A549 (cell line): ENCODE results near the gene BBS10. TPM values are rescaled to one million over a fixed set of nuclear protein-coding genes. Genes with fewer than 3 reads are reported as not detected.

ENCODE experiments used
- ATAC-seq, 2 experiments: fragments of 200-7000 bp in 1 of 2; fragments of >200 bp in 1 of 2; cut with Nextera tagmentation in 1 of 2; cut with Tn5 transposase in 1 of 2; 3 replicates each; pipeline versions ENCODE4 v1.8.0 to v1.9.1; 2018 to 2020; ENCODE audit warnings: mild to moderate bottlenecking in 1 of 2, moderate library complexity in 1 of 2
- CTCF ChIA-PET: fragments of 300-600 bp; sonication (Branson Sonifier 250); formaldehyde crosslinking; extraction: SDS; loops from one replicate; lab custom pipeline; 2021; ENCODE audit warnings: antibody characterized with exemption, inconsistent platforms; lab: Yijun Ruan, JAX
- POLR2A ChIA-PET: fragments of 350-600 bp; formaldehyde crosslinking; extraction: SDS; loops from one replicate; lab custom pipeline; 2021; ENCODE audit warnings: antibody characterized with exemption, inconsistent platforms; lab: Yijun Ruan, JAX
- DNase-seq, 2 experiments: peaks; one replicate each; pipeline versions ENCODE4 v3.0.0 to v3.0.0-alpha.2; 2011 to 2016; ENCODE audit warnings: low read depth in 1 of 2, low spot score in 1 of 2
- FAIRE-seq: peaks from 2 replicates; lab custom pipeline; 2011; peaks lifted over from hg19 to GRCh38; lab: Jason Lieb, UNC
- H3K27ac ChIP-seq, 2 experiments: fragments of >200 bp; sonication (Bioruptor Twin); formaldehyde crosslinking; 3 replicates each; pipeline ENCODE4 v1.5.1; 2016 to 2017
- H3K4me1 ChIP-seq: fragments of >200 bp; sonication (Bioruptor Twin); formaldehyde crosslinking; 3 replicates; pipeline ENCODE4 v1.6.1; 2016
- H3K4me2 ChIP-seq: fragments of >200 bp; sonication (Bioruptor Twin); formaldehyde crosslinking; 3 replicates; pipeline ENCODE4 v1.6.1; 2016
- H3K4me3 ChIP-seq: fragments of >200 bp; sonication (Bioruptor Twin); formaldehyde crosslinking; 3 replicates; pipeline ENCODE4 v1.5.1; 2016
- H3K9me3 ChIP-seq: fragments of >200 bp; sonication (Bioruptor Twin); formaldehyde crosslinking; 3 replicates; pipeline ENCODE4 v1.6.1; 2016
- ATOH8 ChIP-seq: fragments of 250-450 bp; sonication (Bioruptor Pico); IDR thresholded peaks from 2 replicates; pipeline ENCODE4 v1.5.0; 2020; ENCODE audit warnings: low read depth, mild to moderate bottlenecking, moderate library complexity
- CBX2 ChIP-seq: fragments of 200-600 bp; sonication (generic); IDR thresholded peaks from 2 replicates; pipeline ENCODE4 v1.6.1; 2016; ENCODE audit warnings: low read depth, mild to moderate bottlenecking, borderline replicate concordance
- CBX8 ChIP-seq: fragments of 200-600 bp; sonication (generic); IDR thresholded peaks from 2 replicates; pipeline ENCODE4 v1.6.1; 2016
- CHD4 ChIP-seq: fragments of 200-600 bp; sonication (generic); IDR thresholded peaks from 2 replicates; pipeline ENCODE4 v1.6.1; 2016; ENCODE audit warnings: antibody characterized with exemption, mild to moderate bottlenecking, borderline replicate concordance
- CTCF ChIP-seq: fragments of >200 bp; sonication (Bioruptor Twin); formaldehyde crosslinking; IDR thresholded peaks from 3 replicates; pipeline ENCODE4 v1.5.1; 2016
- E2F6 ChIP-seq: IDR thresholded peaks from 2 replicates; pipeline ENCODE4 v1.6.1; 2012; ENCODE audit warnings: low read depth, borderline replicate concordance
- EHF ChIP-seq: fragments of 250-450 bp; sonication (Bioruptor Pico); IDR thresholded peaks from 2 replicates; pipeline ENCODE4 v1.5.0; 2020; ENCODE audit warnings: mild to moderate bottlenecking
- ELK1 ChIP-seq: fragments of 150-350 bp; IDR thresholded peaks from 2 replicates; pipeline ENCODE4 v1.6.1; 2014; ENCODE audit warnings: low read depth, mild to moderate bottlenecking, low read length
- HDAC2 ChIP-seq: fragments of 200-600 bp; sonication (generic); IDR thresholded peaks from 2 replicates; pipeline ENCODE4 v1.6.1; 2016
- HES2 ChIP-seq: fragments of >200 bp; sonication (Bioruptor Twin); formaldehyde crosslinking; IDR thresholded peaks from 2 replicates; pipeline ENCODE4 v1.6.1; 2016
- HEYL ChIP-seq: fragments of 250-450 bp; sonication (Bioruptor Pico); IDR thresholded peaks from 2 replicates; pipeline ENCODE4 v1.8.0; 2021; ENCODE audit warnings: mild to moderate bottlenecking, moderate library complexity
- HMGXB4 ChIP-seq: fragments of 250-450 bp; sonication (Bioruptor Pico); IDR thresholded peaks from 2 replicates; pipeline ENCODE4 v1.5.0; 2021; ENCODE audit warnings: mild to moderate bottlenecking, moderate library complexity, borderline replicate concordance
- JUNB ChIP-seq: fragments of >200 bp; sonication (Bioruptor Twin); formaldehyde crosslinking; IDR thresholded peaks from 2 replicates; pipeline ENCODE4 v1.6.1; 2016
- KDM5A ChIP-seq: fragments of 200-600 bp; sonication (generic); IDR thresholded peaks from 2 replicates; pipeline ENCODE4 v1.6.1; 2016; ENCODE audit warnings: antibody characterized with exemption, mild to moderate bottlenecking
- MAFK ChIP-seq: fragments of 450-650 bp; IDR thresholded peaks from 2 replicates; pipeline ENCODE4 v1.6.1; 2014; ENCODE audit not compliant: partially characterized antibody
- MAX ChIP-seq: IDR thresholded peaks from 2 replicates; pipeline ENCODE4 v1.6.1; 2012
- MYC ChIP-seq: IDR thresholded peaks from 2 replicates; pipeline ENCODE4 v1.6.1; 2012; ENCODE audit warnings: mild to moderate bottlenecking, inconsistent platforms, low read length, improper control_type of control experiment, borderline replicate concordance
- NFE2L2 ChIP-seq: fragments of 150-350 bp; conservative IDR thresholded peaks from 2 replicates; pipeline ENCODE4 v1.6.1; 2014; ENCODE audit warnings: low read length
- PHF8 ChIP-seq: fragments of 200-600 bp; sonication (generic); IDR thresholded peaks from 2 replicates; pipeline ENCODE4 v1.6.1; 2016; ENCODE audit warnings: low read depth, mild to moderate bottlenecking, antibody characterized with exemption, moderate library complexity, borderline replicate concordance
- POLR2A ChIP-seq: IDR thresholded peaks from 2 replicates; pipeline ENCODE4 v1.6.1; 2012; ENCODE audit warnings: mild to moderate bottlenecking, low read length
- POLR2AphosphoS2 ChIP-seq: conservative IDR thresholded peaks from 2 replicates; pipeline ENCODE4 v1.6.1; 2012; ENCODE audit warnings: low read length, improper control_type of control experiment, inconsistent platforms
- RCOR1 ChIP-seq: fragments of 150-350 bp; IDR thresholded peaks from 2 replicates; pipeline ENCODE4 v1.6.1; 2014; ENCODE audit warnings: antibody characterized with exemption, low read length, low read depth
- RFX5 ChIP-seq: fragments of 450-650 bp; IDR thresholded peaks from 2 replicates; pipeline ENCODE4 v1.7.1; 2014; ENCODE audit warnings: antibody characterized with exemption, mild to moderate bottlenecking, moderate library complexity
- SMC3 ChIP-seq: fragments of >200 bp; sonication (Bioruptor Twin); formaldehyde crosslinking; IDR thresholded peaks from 3 replicates; pipeline ENCODE4 v1.6.1; 2018; ENCODE audit warnings: inconsistent platforms
- TP53 ChIP-seq: fragments of 250-450 bp; sonication (Bioruptor Pico); IDR thresholded peaks from 2 replicates; pipeline ENCODE4 v1.5.0; 2021; ENCODE audit warnings: mild to moderate bottlenecking, moderate library complexity
- USF2 ChIP-seq: fragments of 450-650 bp; IDR thresholded peaks from 2 replicates; pipeline ENCODE4 v1.6.1; 2014; ENCODE audit warnings: antibody characterized with exemption
- ZC3H11A ChIP-seq: fragments of 450-650 bp; IDR thresholded peaks from 2 replicates; pipeline ENCODE4 v1.6.1; 2014; ENCODE audit warnings: antibody characterized with exemption, mild to moderate bottlenecking
- ZNF302 ChIP-seq: fragments of 250-450 bp; sonication (Bioruptor Pico); IDR thresholded peaks from 2 replicates; pipeline ENCODE4 v1.9.0; 2021; ENCODE audit warnings: inconsistent platforms, mild to moderate bottlenecking, moderate library complexity
- WGBS: methylation state at CpG from one replicate; pipeline ENCODE4 v1.1.6; 2017; ENCODE audit errors: missing lambda C conversion rate; 5-methylcytosine and 5-hydroxymethylcytosine counted together
- polyA plus RNA-seq, 4 experiments: library from polyadenylated mRNA; depleted of rRNA in 3 of 4; stranded (reverse); fragments of >200 nt; fragmentation: RNase III in 1 of 4; extraction: RNeasy Plus Mini Kit Qiagen cat#74134 plus additional on column Dnase treatment in 1 of 4; gene quantifications; 2 replicates in 3 of 4; 3 replicates in 1 of 4; pipeline ENCODE4 v1.2.3, GENCODE V29; 2011 to 2017

Gene BBS10
- polyA plus RNA-seq, 2 of the 4 experiments (the other 2 are of a cell fraction), result 8.0 to 15.1 TPM

GRCh38 chr12:76337583-76337982, 10.6 kb downstream of the BBS10 start:
- no peak for DNase-seq
- Histone ChIP-seq H3K4me3 (no peak overlapping the region), H3K27ac (no peak overlapping the region), H3K9me3 (no peaks in the 10 kb centered on the region), H3K4me2 (no peak overlapping the region), H3K4me1 (no peaks in the 10 kb centered on the region; the same call in 2 of the 3 replicates)
- FAIRE-seq, result no peak
- ATAC-seq, result no peak
- 32% methylated on average over 3 of the region's 3 CpGs for WGBS
- TF ChIP-seq HES2, result no peak
- CTCF ChIA-PET, result interaction anchor here (1.2 to 2.3 kb wide), 3 partner anchors 9 to 179 kb away, joined by 3 to 10 read pairs (median 5); partner anchors contain the start of gene BBS10
- POLR2A ChIA-PET, result no interaction called here

GRCh38 chr12:76332606-76333005, 15.6 kb downstream of the BBS10 start:
- H3K4me1 ChIP-seq, result peaks cover 6% of the 10 kb centered on the region; the same call in 1 of the 3 replicates
- no peak for TF ChIP-seq SMC3
- no peak for TF ChIP-seq HEYL (CRISPR knock-in tag)
- no peak for TF ChIP-seq TP53 (CRISPR knock-in tag)
- TF ChIP-seq CBX8, result no peak
- TF ChIP-seq CBX2, result no peak
- no peak for TF ChIP-seq RFX5
- no peak for TF ChIP-seq ELK1
- TF ChIP-seq CTCF, result no peak
- no peak for TF ChIP-seq ZC3H11A
- TF ChIP-seq NFE2L2, result no peak
- no peak for TF ChIP-seq CHD4
- no peak for TF ChIP-seq POLR2A
- TF ChIP-seq RCOR1, result no peak
- 13% methylated on average over 1 of the region's 1 CpG for WGBS
- no peaks in the 10 kb centered on the region; the same call in 2 of the 3 replicates for H3K9me3 ChIP-seq
- DNase-seq (no peak), FAIRE-seq (no peak), ATAC-seq (no peak)
- ChIA-PET CTCF (interaction anchor here (0.7 to 1.4 kb wide), 4 partner anchors 13 to 246 kb away, joined by 3 to 4 read pairs (median 3); no protein-coding TSS in a partner anchor), POLR2A (no interaction called here)
- no peak overlapping the region for H3K4me2 ChIP-seq
- H3K4me3 ChIP-seq, result no peak overlapping the region
- no peak overlapping the region for H3K27ac ChIP-seq

GRCh38 chr12:76329606-76330005, 18.6 kb downstream of the BBS10 start:
- H3K4me2 ChIP-seq, result no peak overlapping the region
- H3K4me1 ChIP-seq, result 0 out of 3 replicates have a peak, but pooled peaks cover 6% of the 10 kb centered on the region
- no peak overlapping the region for H3K4me3 ChIP-seq
- peaks cover 6% of the 10 kb centered on the region; the same call in 1 of the 3 replicates for H3K9me3 ChIP-seq
- ChIA-PET CTCF (interaction anchor here (1.0 to 2.9 kb wide), 3 partner anchors 11 to 18 kb away, joined by 3 to 14 read pairs (median 4); partner anchors contain the start of gene BBS10), POLR2A (no interaction called here)
- DNase-seq (no peak), ATAC-seq (no peak), FAIRE-seq (no peak)
- no peak overlapping the region for H3K27ac ChIP-seq
- 92% methylated on average over 5 of the region's 5 CpGs for WGBS
- TF ChIP-seq MAX (no peak), EHF (CRISPR knock-in tag) (no peak), ZNF302 (no peak), USF2 (no peak), RCOR1 (no peak), POLR2AphosphoS2 (no peak), E2F6 (no peak), PHF8 (no peak), RFX5 (no peak), MAFK (no peak), HMGXB4 (CRISPR knock-in tag) (no peak), ATOH8 (CRISPR knock-in tag) (no peak), HDAC2 (no peak), MYC (no peak), ZC3H11A (no peak), KDM5A (no peak), JUNB (no peak), POLR2A (no peak)
